Mesenchymal stem cell (in vitro differentiated cells and primary cell): ENCODE results near the gene NAA80.

Source experiments
- DNase-seq: peaks from one replicate; pipeline ENCODE4 v3.0.0-alpha.2; 2013
- H2AFZ ChIP-seq: one replicate; pipeline ENCODE4 v1.6.1; 2013; ENCODE audit warnings: low read depth, mild to moderate bottlenecking, control low read depth, inconsistent platforms, low read length, moderate library complexity
- H2AK5ac ChIP-seq: 2 replicates; pipeline ENCODE4 v1.6.1; 2013; ENCODE audit warnings: low read length, moderate library complexity, mild to moderate bottlenecking, inconsistent platforms; ENCODE audit not compliant: severe bottlenecking
- H2BK120ac ChIP-seq: one replicate; pipeline ENCODE4 v1.6.1; 2013; ENCODE audit warnings: low read depth, mild to moderate bottlenecking, inconsistent platforms, low read length, moderate library complexity
- H2BK12ac ChIP-seq, 2 experiments: one replicate each; pipeline ENCODE4 v1.6.1; 2013; ENCODE audit warnings: inconsistent platforms in 2 of 2, low read length in 2 of 2, mild to moderate bottlenecking in 2 of 2, moderate library complexity in 2 of 2, control low read depth in 1 of 2
- H2BK15ac ChIP-seq: one replicate; pipeline ENCODE4 v1.6.1; 2013; ENCODE audit warnings: mild to moderate bottlenecking, low read depth, inconsistent platforms; ENCODE audit not compliant: poor library complexity, severe bottlenecking
- H2BK5ac ChIP-seq: 2 replicates; pipeline ENCODE4 v1.6.1; 2013; ENCODE audit warnings: low read depth, mild to moderate bottlenecking, low read length, control low read depth, inconsistent platforms; ENCODE audit not compliant: poor library complexity, severe bottlenecking
- H3K14ac ChIP-seq, 2 experiments: one replicate each; pipeline ENCODE4 v1.6.1; 2013; ENCODE audit warnings: inconsistent platforms in 2 of 2, low read length in 2 of 2, control low read depth in 1 of 2, mild to moderate bottlenecking in 1 of 2, moderate library complexity in 1 of 2
- H3K18ac ChIP-seq, 2 experiments: one replicate each; pipeline ENCODE4 v1.6.1; 2013; ENCODE audit warnings: inconsistent platforms in 2 of 2, low read length in 2 of 2, control low read depth in 1 of 2, low read depth in 1 of 2, mild to moderate bottlenecking in 1 of 2
- H3K23ac ChIP-seq, 2 experiments: one replicate each; pipeline ENCODE4 v1.6.1; 2013; ENCODE audit warnings: inconsistent platforms in 2 of 2, low read length in 2 of 2, mild to moderate bottlenecking in 2 of 2, moderate library complexity in 2 of 2, control low read depth in 1 of 2
- H3K27ac ChIP-seq: 2 replicates; pipeline ENCODE4 v1.5.1; 2013; ENCODE audit warnings: mild to moderate bottlenecking, moderate library complexity, low read length, control low read depth, inconsistent platforms; ENCODE audit not compliant: poor library complexity, severe bottlenecking
- H3K27me3 ChIP-seq, 2 experiments: 2 replicates each; pipeline versions ENCODE4 v1.6.1 to v1.7.0; 2013; ENCODE audit warnings: low read length in 2 of 2, mild to moderate bottlenecking in 2 of 2, moderate library complexity in 2 of 2, control low read depth in 1 of 2, inconsistent platforms in 1 of 2; ENCODE audit not compliant: control insufficient read depth in 1 of 2, insufficient read depth in 1 of 2
- H3K36me3 ChIP-seq, 2 experiments: 2 replicates each; pipeline versions ENCODE4 v1.6.1 to v1.7.0; 2013; ENCODE audit warnings: low read length in 2 of 2, control low read depth in 1 of 2, inconsistent platforms in 1 of 2, low read depth in 1 of 2, mild to moderate bottlenecking in 1 of 2; ENCODE audit not compliant: insufficient read depth in 2 of 2, control insufficient read depth in 1 of 2
- H3K4ac ChIP-seq, 2 experiments: one replicate each; pipeline ENCODE4 v1.6.1; 2013; ENCODE audit warnings: inconsistent platforms in 2 of 2, low read length in 2 of 2, mild to moderate bottlenecking in 2 of 2, moderate library complexity in 2 of 2, control low read depth in 1 of 2, low read depth in 1 of 2
- H3K4me1 ChIP-seq: 2 replicates; pipeline ENCODE4 v1.6.1; 2013; ENCODE audit warnings: low read depth, low read length, control low read depth; ENCODE audit not compliant: control insufficient read depth, insufficient read depth
- H3K4me2 ChIP-seq: 2 replicates; pipeline ENCODE4 v1.6.1; 2013; ENCODE audit warnings: low read length, mild to moderate bottlenecking, inconsistent platforms; ENCODE audit not compliant: poor library complexity, severe bottlenecking
- H3K4me3 ChIP-seq, 2 experiments: 2 replicates each; pipeline versions ENCODE4 v1.5.1 to v1.7.0; 2013; ENCODE audit warnings: low read length in 2 of 2, mild to moderate bottlenecking in 2 of 2, control low read depth in 1 of 2, low read depth in 1 of 2; ENCODE audit not compliant: insufficient read depth in 1 of 2
- H3K79me1 ChIP-seq: replicated peaks from 2 replicates; pipeline ENCODE4 v1.6.1; 2013; ENCODE audit warnings: mild to moderate bottlenecking, control low read depth, low read length, inconsistent platforms; ENCODE audit not compliant: poor library complexity, severe bottlenecking
- H3K9ac ChIP-seq: 2 replicates; pipeline ENCODE4 v1.7.0; 2013; ENCODE audit warnings: mild to moderate bottlenecking, low read length, moderate library complexity
- H3K9me3 ChIP-seq: 2 replicates; pipeline ENCODE4 v1.7.0; 2013; ENCODE audit warnings: mild to moderate bottlenecking, low read length; ENCODE audit not compliant: control insufficient read depth
- H4K8ac ChIP-seq: one replicate; pipeline ENCODE4 v1.6.1; 2013; ENCODE audit warnings: inconsistent platforms, mild to moderate bottlenecking, low read length, moderate library complexity
- H4K91ac ChIP-seq: one replicate; pipeline ENCODE4 v1.6.1; 2013; ENCODE audit warnings: mild to moderate bottlenecking, low read length, inconsistent platforms
- WGBS: methylation state at CpG from one replicate; pipeline ENCODE4 v1.1.7; 2013; ENCODE audit warnings: mixed read lengths; 5-methylcytosine and 5-hydroxymethylcytosine counted together

NAA80 gene

GRCh38 chr3:50345008-50345407 is 45.8 kb upstream of the NAA80 start:
- Histone ChIP-seq H3K79me1 (peaks cover 16% of the 10 kb centered on the region), H3K36me3 (peaks cover 14 to 20% of the 10 kb centered on the region in 2 experiments), H2BK5ac (no peak overlapping the region), H3K18ac (no peak overlapping the region), H3K9ac (peak overlapping the region; percentile 64), H3K9me3 (no peaks in the 10 kb centered on the region), H4K8ac (no peak overlapping the region), H2BK12ac (no peak overlapping the region), H3K27me3 (no peaks in the 10 kb centered on the region), H2BK15ac (no peak overlapping the region), H3K4me1 (peaks cover 30% of the 10 kb centered on the region), H3K4ac (no peak overlapping the region), H2BK120ac (no peak overlapping the region), H3K4me2 (peak overlapping the region; percentile 95), H3K4me3 (peak overlapping the region; percentile 48 to 74), H3K23ac (no peak overlapping the region), H4K91ac (no peak overlapping the region), H3K27ac (no peak overlapping the region), H2AK5ac (no peak overlapping the region), H2AFZ (no peak overlapping the region), H3K14ac (no peak overlapping the region)
- WGBS: 47% methylated on average over 5 of the region's 8 CpGs
- no peak for DNase-seq

DNA sequence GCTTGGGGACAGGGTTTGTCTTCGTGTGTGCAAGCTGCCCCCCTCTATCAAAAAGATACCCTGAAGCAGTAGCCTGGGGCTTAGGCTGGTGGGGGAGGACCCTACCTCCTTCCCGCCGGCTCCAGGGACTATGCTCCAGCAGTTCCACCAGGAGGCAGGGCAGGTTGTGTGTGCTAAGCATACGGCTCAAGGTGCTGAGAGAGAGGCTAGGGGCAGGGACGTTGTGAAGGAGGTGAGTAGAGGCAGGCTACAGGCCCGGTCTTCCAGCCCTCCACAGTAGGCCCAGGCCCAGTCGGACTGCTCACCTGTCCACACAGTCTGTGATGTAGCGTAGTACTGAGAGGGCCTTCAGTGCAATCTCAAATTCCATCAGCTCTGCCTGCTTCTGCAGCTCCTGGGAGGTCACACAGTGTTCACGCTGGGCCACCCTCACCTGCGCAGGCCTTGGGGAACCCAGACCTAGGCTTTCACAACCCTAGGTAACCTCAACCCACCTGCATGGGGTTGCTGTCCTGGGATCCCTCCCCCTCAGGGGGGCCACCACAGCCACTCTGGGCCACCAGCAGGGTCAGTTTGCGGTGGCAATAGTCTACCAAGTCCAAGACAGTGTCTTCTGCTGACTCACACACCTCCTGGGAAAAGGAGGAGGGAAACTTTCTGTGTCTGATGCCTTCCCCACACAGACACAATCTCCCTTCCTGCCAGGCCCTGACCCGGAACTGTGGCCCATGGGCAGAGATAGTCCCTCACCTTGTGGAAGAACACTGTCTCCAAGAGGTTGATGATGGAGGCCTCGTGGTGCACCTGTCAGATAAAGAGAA is 43.8 kb upstream of the NAA80 start:
- H3K18ac ChIP-seq: no peak overlapping the region
- no peak overlapping the region for H2AFZ ChIP-seq
- no peak overlapping the region for H2BK12ac ChIP-seq
- H3K4me3 ChIP-seq: no peak overlapping the region
- H2AK5ac ChIP-seq: no peak overlapping the region
- H2BK120ac ChIP-seq: no peak overlapping the region
- H3K4me2 ChIP-seq: no peak overlapping the region
- no peak overlapping the region for H3K9ac ChIP-seq
- H2BK15ac ChIP-seq: no peak overlapping the region
- H3K79me1 ChIP-seq: peaks cover 7% of the 10 kb centered on the region
- no peak overlapping the region for H4K8ac ChIP-seq
- H3K23ac ChIP-seq: no peak overlapping the region
- H3K4me1 ChIP-seq: peaks cover 27% of the 10 kb centered on the region
- no peak overlapping the region for H3K14ac ChIP-seq
- no peaks in the 10 kb centered on the region for H3K27me3 ChIP-seq
- H3K36me3 ChIP-seq: peaks cover 7 to 8% of the 10 kb centered on the region in 2 experiments
- H3K9me3 ChIP-seq: no peaks in the 10 kb centered on the region
- no peak overlapping the region for H3K4ac ChIP-seq
- no peak overlapping the region for H3K27ac ChIP-seq
- WGBS: 68% methylated on average over 13 of the region's 13 CpGs
- DNase-seq: no peak
- no peak overlapping the region for H2BK5ac ChIP-seq
- H4K91ac ChIP-seq: no peak overlapping the region

DNA sequence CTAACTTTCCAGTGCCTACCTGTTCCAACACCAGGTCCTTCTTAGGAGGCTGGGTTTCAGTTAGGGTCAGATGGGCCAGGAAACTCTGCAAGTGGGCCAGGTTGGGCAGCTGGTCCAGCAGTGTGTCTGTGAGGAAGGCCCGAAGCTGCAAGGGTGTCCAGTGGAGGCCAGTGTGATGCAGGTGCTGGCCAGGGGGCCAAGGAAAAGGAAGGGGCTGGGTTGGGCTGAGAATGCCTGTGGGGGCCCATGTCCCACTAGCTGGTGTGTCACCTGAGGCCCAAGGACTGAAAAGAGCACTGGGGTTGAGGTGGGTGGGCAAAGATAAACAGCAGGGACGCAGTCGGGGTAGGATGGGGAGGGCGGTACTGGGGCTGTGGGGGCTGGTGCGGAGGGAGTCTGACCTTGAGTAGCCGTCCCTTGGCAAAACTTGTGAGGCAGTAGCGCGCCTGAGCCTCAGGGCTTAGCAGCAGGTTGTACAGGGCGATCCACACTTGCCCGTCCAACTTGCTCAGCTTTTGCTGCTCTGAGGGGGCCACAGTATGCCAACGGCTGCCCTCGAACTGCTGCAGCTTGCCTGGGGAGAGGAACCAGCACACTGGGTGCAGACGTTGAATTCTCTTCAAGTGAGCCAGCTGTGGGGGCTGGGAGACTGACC is 42.9 kb upstream of the NAA80 start:
- H3K9ac ChIP-seq: no peak overlapping the region
- no peak overlapping the region for H2AK5ac ChIP-seq
- H3K23ac ChIP-seq: no peak overlapping the region
- DNase-seq: no peak
- no peak overlapping the region for H4K91ac ChIP-seq
- H3K4ac ChIP-seq: no peak overlapping the region
- H2BK5ac ChIP-seq: no peak overlapping the region
- no peaks in the 10 kb centered on the region for H3K27me3 ChIP-seq
- H3K4me3 ChIP-seq: no peak overlapping the region
- 94% methylated on average over 13 of the region's 13 CpGs for WGBS
- H2AFZ ChIP-seq: no peak overlapping the region
- H2BK120ac ChIP-seq: no peak overlapping the region
- H3K4me1 ChIP-seq: peaks cover 29% of the 10 kb centered on the region
- no peaks in the 10 kb centered on the region for H3K9me3 ChIP-seq
- H3K36me3 ChIP-seq: no peaks in the 10 kb centered on the region
- H2BK15ac ChIP-seq: no peak overlapping the region
- H3K27ac ChIP-seq: no peak overlapping the region
- H3K79me1 ChIP-seq: peaks cover 6% of the 10 kb centered on the region
- no peak overlapping the region for H4K8ac ChIP-seq
- no peak overlapping the region for H3K14ac ChIP-seq
- no peak overlapping the region for H3K4me2 ChIP-seq
- no peak overlapping the region for H2BK12ac ChIP-seq
- no peak overlapping the region for H3K18ac ChIP-seq

DNA sequence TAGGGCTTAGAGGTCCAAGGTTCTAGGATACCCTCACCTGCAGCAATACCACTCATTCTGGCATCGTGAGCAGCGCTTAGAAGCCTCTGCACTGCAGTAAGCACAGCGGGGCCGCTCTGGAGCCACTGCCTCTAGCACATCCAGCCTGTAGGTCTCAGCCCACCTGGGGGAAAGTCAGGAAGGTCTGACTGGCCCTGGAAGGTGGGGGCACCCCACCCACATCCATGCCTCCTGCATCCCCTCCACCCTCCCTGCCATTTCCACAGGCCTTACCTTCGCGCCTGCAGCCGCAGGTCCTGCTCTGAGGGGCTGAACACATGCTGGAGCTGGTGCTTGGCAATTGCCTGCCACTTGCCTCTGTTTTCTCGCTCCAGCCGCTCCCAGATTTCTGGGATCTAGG is 42.3 kb upstream of the NAA80 start:
- Histone ChIP-seq H3K79me1 (peaks cover 6% of the 10 kb centered on the region), H3K36me3 (no peaks in the 10 kb centered on the region), H3K27me3 (no peaks in the 10 kb centered on the region), H2BK15ac (no peak overlapping the region), H3K4me2 (no peak overlapping the region), H2BK120ac (no peak overlapping the region), H3K4me1 (peaks cover 29% of the 10 kb centered on the region), H3K4me3 (peak overlapping the region in 1 of 2 experiments; percentile 93), H2BK5ac (no peak overlapping the region), H4K91ac (no peak overlapping the region), H3K14ac (no peak overlapping the region), H3K9ac (peak overlapping the region; percentile 97), H3K4ac (no peak overlapping the region), H4K8ac (no peak overlapping the region), H2AK5ac (no peak overlapping the region), H3K27ac (no peak overlapping the region), H3K18ac (no peak overlapping the region), H3K23ac (no peak overlapping the region), H2AFZ (no peak overlapping the region), H2BK12ac (no peak overlapping the region), H3K9me3 (no peaks in the 10 kb centered on the region)
- DNase-seq: no peak
- WGBS: 99% methylated on average over 9 of the region's 9 CpGs
